Activated CD4-positive, alpha-beta T cell treated with anti-CD3 and anti-CD28 coated beads, Interleukin-2, amount 50 U/mL, for 4 hours (primary cell): ENCODE results near the gene CSNK2A1.
"Not testable (repeated sequence)": the region's sequence is repeated elsewhere in the genome, so short reads cannot be mapped to it uniquely, and the experiment has no call there.

ENCODE experiments used
- DNase-seq, 2 experiments: peaks; one replicate each; pipeline ENCODE4 v3.0.0-alpha.2; 2020

CSNK2A1 gene

DNA sequence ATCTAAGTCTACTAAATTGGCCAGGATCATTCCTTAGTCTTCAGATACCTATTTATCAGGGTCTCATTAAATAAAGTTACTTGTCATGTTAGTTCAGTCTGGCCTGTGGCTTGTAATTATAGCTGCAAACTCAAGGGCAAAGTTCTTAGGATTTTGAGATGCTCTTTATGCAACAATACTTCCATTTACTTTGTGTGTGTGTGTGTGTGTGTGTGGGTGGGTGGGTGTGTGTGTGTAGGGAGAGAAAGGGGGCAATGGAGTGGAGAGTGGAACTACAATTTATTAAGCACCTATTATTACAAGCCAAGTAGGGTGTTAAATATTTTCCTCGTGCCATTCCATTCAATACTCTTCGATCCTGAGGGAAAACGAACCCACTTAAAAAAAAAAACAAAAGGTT is 63.5 kb downstream of the CSNK2A1 start:
- no peak for DNase-seq

DNA sequence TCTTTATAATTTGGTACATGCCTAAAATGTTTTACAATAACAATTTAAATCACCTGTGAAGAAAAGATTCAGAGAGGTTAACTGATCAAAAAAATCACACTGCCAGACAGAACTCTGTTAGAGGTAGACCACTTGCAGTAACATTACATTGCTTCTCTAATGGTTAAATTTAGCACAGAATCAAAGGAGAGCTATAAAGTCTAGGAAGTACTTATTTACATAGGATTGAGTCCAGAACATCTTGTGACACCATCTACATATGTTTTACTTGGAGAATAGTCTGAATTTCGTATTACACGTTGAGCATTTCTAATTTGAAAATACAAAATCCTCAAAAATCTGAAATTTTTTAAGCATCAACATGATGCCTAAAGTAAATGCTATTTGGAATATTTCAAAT is 64.1 kb downstream of the CSNK2A1 start:
- DNase-seq = no peak

DNA sequence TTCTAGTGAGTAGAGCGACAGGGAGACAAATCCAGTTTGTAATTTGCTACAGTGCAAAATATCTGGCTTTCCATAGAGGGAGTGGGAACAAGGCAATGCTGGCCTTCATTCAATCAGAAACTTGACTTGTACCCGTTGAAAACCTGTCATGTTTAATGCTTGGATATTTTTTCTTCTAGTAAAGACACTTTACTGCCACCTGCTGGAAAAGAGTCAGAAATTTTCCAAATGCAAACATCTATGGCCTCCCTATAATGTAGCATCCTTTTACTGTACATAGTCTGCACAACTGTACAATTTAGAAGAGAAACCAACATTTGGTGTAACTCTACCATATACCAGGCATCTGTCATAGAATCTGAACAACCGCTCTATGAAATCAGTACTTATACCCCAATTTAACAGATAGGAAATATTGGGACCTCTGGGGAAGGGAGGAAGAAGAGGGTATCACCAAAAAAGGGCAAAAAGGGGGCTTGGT is 64.6 kb downstream of the CSNK2A1 start:
- no peak for DNase-seq

DNA sequence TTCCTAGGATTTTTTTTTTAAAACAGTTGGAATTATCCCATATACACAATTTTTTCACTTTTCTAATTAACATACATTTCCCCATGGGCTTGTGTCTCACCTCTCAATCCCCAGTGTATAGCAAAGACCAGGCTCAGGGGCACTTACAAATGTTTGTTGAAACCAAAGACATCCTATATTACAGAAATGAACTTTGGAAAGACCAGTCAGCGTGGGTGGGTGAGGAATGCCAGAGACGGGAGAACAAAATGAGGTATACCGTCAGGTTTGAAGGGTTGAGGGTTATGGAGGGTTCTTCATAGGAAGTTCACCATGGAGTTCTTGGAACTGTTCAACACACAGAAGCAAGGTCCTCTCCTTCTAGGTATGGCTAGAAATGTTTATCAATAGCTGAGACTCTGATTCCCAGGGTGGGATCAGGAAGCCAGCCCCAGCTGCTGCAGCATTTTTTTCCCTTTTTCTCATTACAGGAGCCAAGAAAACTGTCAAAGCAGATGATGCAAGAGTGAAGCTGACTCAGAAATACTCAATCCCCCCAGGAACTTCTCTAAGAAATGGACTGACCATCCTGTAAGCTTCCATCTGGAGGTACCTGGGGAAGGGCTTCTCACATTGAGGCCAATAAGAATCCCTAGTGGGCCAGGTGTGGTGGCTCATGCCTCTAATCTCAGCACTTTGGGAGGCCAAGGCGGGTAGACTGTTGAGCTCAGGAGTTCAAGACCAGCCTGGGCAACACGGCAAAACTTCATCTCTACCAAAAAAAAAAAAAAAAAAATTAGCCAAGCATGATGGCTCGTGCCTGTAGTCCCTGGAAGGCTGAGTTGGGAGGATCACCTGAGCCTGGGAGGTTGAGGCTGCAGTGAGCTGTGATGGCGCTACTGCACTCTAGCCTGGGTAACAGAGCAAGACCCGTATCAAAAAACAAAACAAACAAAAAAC is 65.3 kb downstream of the CSNK2A1 start:
- no peak for DNase-seq

DNA sequence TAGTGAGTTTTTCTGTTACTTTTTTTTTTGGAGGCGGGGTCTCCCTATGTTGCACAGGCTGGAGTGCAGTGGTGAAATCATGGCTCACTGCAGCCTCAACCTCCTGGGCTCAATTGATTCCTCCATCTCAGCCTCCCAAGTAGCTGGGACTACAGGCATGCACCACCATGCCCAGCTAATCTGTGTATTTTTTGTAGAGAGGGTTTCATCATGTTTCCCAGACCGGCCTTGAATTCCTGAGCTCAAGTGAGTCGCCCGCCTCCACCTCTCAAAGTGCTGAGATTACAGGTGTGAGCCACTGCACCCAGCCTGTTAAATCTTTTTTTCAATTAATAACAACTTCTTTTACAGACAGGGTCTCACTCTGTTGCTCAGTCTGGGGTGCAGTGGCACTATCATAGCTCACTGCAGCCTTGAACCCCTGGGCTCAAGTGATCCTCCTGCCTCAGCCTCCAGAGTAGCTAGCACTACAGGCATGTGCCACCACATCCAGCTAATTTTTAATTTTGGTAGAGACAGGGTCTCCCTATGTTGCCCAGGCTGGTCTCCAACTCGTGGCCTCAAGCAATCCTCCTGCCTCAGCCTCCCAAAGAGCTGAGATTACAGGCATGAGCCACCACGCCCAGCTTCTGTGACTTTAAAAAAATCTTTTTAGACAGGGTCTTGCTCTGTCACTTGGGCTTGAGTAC is 66.9 kb downstream of the CSNK2A1 start:
- not testable (repeated sequence) for DNase-seq

DNA sequence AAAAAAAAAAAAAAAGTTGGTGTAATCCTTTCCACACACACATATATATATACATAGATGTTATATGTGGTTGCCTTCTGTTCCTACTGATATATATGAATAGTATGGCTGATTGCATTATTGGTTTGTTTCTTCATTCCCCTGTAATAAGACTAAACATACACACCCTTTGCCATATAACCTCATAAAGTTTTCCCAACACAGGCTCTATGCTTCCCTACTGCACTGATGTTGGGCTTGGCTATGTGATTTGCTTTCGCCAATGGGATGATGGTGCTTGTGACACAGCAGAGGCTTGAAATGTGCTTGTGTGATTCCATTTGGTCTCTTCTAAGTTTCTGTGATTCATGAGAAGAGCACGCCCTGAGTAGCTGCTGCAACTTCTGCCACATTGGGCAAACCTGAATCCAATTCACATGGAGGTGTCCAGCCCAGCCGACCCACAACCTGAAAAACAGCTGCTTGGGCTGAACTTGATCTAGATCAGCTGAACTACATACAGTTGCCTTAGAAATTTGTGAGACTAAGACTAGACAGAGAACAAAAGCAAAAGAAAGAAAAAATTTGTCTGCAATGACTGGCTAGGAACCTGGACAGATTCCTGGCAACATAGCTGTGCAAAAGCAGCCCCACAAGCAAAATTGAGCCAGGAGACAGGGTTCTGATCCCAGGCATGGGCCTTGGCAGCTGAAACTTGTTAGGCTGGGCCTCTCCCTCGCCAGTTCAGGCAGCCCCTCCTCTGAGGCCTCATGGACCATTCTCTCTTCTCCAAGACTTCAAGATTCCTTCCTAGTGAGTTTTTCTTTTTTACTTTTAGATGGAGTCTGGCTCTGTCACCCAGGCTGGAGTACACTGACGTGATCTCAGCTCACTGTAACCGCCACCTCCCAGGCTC is 67.9 kb downstream of the CSNK2A1 start:
- DNase-seq = no peak

DNA sequence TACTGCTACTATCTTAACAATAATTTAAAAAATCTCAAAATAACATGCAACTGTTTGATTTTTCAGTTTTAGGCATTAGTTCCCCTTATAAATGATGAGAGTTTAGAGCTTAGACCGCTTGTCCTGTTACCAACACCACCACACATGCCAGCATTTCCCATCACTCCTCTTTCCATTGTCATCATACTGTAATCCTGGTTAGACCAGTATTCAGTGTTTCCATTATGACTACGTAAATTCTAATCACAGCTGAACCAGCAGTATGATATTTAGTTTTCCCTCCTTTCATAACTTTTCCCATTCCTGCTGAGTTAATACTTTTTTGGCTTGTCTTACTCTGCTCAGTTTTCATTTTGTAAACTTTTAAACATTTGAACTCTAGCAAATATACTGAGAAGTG is 69.0 kb downstream of the CSNK2A1 start:
- no peak for DNase-seq

DNA sequence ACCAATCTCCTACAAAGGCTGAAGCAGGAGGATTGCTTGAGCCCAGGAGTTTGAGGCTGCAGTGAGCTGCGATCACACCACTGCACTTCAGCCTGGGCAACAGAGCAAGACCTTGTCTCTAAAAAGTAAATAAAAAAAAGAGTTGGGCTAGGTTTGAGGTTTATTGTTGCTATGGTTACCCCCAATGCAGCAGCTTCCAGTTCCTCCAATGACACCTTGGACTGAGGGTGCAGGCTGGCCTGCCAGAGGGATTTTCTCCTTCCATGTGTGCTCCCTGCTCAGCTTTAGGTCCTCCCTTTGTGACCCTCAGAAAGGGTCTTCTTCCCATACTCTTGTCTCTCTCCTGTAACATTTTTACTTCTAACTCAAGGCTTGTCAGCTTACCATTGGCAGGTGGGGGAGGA is 70.7 kb downstream of the CSNK2A1 start:
- no peak for DNase-seq

DNA sequence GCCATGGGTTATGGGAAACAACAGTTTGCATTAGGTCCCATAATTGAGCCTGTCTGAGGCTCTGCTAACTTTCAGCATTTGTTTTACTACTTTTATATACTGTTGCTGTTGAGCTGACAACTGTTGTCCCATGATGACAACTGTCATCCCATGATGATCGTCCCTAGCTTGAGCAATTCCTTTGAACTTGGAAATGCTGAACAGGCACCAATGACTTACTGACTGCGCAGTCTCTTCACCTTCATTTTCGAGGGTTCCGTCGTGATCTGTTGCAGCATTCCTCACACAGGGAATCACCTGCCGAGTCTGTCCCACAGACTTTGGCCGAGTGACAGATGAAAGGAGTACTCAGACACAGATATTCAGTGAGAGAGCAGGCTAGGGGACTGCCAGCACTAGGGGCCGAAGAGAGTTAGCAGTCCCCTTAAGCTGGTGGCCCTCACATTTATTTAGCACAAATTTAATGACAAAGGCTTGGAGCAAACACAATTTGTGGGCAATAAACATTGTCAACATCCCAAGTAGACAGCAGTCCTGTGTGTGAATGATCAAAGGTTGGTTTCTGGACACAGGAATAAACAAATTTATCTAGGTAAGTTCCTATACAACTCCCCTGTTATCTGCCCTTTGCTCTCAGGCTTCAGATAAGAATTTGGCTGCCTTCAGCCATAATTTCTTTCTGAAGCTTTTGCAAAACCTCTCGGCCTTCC is 71.3 kb downstream of the CSNK2A1 start:
- DNase-seq = no peak

DNA sequence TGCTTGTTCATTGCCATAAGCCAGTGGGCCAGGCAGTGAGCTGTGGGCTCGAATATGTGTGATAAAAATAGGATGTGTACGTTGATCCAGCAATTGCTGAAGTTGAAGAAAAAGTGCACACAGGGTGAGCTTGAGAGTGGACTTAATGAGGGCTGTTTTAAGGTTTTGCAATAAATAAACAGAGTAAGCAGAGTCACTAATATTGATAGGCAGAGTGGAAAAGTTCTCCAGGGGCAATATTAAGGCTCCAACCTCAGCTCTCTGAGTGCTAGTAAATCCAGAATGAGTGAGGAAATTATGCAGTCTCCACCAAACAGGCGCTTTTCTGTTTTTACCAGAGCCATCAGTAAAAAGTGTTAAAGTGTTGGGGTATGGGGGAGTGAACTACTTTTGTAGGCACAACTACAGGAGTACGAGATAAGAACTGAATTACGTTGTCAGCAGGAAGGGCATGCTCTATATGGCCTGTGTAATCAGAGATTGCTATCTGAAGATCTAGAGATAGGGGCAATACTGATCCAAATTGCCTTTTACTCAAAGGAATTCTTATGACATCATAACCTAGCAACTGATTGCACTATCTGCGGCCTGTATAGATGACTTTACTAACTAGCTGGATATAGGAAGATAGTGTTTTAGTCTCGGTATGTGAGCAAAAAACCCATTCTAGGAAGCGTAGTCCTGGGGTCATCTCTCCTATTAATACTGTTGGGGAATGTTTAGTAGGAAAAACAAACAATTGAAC is 73.7 kb downstream of the CSNK2A1 start:
- no peak for DNase-seq

DNA sequence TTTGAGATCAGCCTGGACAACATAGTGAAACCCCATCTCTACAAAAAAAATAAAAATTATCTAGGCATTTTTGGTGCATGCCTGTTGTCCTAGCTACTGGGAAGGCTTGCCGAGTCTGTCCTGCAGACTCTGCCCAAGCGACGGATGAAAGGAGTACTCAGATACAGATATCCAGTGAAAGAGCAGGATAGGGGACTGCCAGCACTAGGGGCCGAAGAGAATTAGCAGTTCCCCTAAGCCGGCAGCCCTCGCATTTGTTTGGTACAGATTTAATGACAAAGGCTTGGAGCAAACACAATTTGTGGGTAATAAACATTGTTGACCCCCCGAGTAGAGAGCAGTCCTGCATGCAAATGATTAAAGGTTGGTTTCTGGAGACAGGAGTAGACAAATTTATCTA is 75.8 kb downstream of the CSNK2A1 start:
- DNase-seq = no peak

DNA sequence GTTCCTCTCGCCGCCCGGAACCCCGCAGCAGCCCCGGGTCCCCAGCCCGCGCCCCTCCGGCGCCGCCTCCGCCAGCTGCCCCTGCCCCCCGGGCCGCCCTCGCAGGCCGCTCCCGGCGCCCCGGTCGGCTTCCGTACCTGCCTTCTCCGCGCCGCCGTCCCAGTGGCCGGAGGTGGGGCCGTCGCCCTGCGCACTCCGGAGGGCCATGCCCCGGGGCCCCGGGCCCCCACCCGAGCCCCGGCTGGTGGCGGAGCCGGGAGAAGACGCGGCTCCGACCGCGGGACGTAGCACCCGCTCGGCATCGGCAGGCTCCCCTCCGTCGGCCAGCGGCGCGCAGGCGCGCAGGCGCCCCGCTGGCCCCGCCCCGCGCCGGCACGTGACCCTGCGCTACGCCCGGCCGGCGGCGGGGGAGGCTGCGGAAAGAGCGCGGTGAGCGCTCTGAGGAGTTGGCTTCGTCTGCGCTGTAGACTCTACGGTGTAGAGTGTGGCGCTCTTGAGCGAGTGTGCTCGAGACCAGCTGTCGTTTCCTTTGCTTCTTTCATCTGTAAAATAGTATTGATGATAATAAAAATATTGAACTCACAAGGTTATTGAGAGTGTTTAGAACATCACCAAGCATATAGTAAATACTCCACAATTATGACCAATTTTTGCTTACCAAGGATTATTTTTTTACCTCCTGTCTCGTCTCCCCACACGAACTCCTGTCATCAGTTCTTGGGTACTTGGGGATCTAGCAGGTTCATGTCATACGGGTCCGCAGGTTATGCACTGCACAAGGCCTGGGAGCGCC is 81.2 kb downstream of the CSNK2A1 start, which contains the start of gene TBC1D20:
Gene TBC1D20, minus strand, starts transcription at position 335 of the 793 bp plus-strand sequence. Its CDS starts 128 bp downstream, at position 207.
- peak; percentile 75 to 78 for DNase-seq

DNA sequence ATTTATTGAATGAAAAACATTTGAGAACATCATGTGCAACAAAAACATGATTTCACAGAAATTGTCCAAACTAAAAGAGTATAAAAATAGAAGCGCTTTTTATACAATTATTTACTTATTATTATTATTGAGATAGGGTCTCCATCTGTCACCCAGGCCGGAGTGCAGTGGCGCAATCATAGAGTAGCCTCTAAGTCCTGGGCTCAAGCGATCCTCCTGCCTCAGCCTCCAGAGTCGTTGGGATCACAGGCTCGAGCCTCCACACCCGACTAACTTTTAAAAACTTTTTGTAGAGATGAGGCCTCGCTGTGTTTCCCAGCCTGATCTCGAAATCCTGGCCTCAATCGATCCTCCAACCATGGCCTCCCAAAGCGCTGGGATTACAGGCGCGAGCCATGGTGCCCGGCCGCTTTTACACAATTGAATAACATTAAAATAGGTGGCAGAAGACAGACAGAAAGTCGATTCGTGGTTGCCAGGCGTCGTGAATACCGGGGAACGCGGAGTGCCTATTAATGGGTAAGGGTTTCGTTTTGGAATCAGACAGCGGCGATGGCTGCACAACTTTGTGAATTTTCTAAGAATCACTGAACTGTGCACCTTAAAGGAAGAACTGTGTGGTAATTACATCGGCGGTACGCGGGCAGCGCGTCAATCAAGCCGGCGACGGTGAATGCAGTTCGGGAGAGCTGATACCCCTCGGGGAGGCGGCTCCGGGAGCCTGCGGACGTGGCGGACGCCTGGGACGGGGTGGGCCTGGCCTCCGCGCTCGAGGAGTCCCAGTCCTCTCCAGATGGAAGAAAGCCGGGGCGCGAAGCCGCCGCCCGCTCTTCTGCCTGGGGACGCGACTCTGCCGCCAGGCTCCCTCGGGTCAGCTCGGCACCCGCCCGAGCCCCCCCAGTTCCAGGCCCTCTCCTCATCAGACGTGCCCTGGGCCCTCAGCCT is 82.1 kb downstream of the CSNK2A1 start:
- DNase-seq = peak; percentile 39 to 48

DNA sequence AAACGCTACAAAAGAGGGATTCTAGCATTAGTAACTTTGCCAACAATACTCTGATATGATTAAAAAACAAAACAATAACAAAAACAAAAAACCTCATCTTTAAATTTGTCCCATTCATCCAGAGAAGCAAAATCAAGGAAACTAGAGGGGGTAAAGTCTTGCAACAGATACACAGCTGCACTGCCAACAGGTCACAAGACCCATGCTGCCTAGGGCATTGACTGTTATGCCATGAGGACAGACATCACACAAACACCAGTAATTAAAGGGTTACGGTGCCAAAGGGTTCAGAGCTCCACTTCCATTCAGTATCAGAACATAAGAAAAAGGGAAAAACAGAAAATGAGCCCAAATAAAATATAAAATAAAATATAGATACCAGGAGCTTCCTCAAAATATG is 82.9 kb downstream of the CSNK2A1 start:
- no peak for DNase-seq

DNA sequence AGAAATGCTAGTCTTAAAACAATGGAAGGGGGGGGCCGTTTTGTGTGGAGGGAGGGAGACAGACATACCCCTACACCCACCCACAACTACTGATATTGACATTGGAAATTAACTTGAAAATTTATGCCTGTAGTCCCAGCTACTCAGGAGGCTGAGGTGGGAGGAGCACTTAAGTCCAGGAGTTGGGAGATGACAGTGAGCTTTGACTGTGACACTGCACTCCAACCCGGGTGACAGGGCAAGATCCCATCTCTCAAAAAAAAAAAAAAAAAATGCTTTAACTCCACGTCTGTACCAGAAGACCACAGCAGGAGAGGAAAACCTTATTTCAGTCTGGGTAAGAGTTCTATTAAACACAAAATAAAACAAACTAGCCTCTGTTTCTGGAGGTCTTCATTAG is 83.4 kb downstream of the CSNK2A1 start:
- no peak for DNase-seq

DNA sequence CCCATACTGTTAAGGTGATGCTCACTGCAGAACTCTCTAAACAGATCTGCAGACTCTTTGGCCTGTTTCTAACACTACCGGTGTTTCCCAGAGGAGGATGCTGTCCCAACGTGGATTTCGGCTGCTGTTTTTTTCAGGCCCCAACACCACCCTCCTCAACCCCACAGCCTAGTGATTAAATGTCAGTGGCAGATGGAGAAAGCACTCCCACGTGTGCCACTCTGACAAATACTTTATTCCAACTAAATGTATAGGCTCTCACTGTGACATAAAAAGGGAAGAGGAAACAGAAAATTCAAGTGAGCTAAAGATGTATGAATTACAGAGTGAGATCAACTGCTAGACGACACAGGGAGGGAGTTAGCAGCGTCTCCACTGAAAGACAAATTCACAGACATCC is 84.8 kb downstream of the CSNK2A1 start:
- DNase-seq = no peak

DNA sequence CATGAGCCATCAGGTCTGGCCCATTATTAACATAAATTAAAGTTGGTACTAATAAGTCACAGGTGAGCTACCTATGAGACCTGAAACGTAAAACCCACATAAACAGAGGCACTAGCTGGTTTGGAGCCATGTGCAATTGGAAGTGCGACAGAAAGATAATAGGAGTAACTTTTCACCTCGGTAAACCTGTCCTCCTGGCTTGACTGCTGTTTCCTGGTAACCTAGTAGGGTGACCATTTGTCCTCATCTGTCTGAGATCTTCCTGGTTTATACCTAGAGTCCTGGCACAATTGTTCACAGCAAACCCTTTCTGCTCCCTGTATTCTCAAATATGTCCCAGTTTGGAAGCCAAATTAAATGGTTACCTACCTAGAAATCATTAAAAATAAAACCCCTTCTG is 88.6 kb downstream of the CSNK2A1 start:
- no peak for DNase-seq

DNA sequence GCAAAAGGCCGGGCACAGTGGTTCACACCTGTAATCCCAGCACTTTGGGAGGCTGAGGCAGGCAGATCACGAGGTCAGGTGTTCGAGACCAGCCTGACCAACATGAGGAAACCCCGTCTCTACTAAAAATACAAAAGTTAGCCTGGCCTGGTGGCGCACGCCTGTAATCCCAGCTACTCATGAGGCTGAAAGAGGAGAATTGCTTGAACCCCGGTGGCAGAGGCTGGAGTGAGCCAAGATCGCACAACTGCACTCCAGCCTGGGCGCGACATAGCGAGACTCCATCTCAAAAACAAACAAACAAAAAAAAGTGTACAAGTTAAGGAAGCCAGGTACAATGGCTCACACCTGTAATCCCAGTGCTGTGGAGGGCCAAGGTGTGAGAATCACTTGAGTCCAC is 91.6 kb downstream of the CSNK2A1 start:
- DNase-seq = not testable (repeated sequence)
